GM18508 (cell line): Measurements from ENCODE around the gene GLO1.
"Not testable (repeated sequence)": the region's sequence is repeated elsewhere in the genome, so short reads cannot be mapped to it uniquely, and the experiment has no call there.

Experiments used
- ATAC-seq: cut with Tn5 transposase; IDR thresholded peaks from one replicate; pipeline ENCODE4 v1.9.1; 2021; ENCODE audit warnings: moderate number of reproducible peaks; ENCODE audit not compliant: insufficient read depth, unreplicated experiment

Gene GLO1

GRCh38 chr6:38708496-38708895, 5.6 kb upstream of the GLO1 start:
- ATAC-seq = no peak

- ATAC-seq = no peak
These were observed 3.0 kb upstream of the GLO1 start for GRCh38 chr6:38705924-38706323.

- ATAC-seq = no peak
These were observed 1.1 kb upstream of the GLO1 start for GRCh38 chr6:38703949-38704590.

- ATAC-seq = no peak
These were observed 1.4 kb downstream of the GLO1 start for GRCh38 chr6:38701551-38701950.

- ATAC-seq = not testable (repeated sequence)
These were observed 3.2 kb downstream of the GLO1 start for GRCh38 chr6:38699702-38700101.

- ATAC-seq = no peak
These were observed 5.1 kb downstream of the GLO1 start for GRCh38 chr6:38697846-38698245.

GRCh38 chr6:38696345-38696744, 6.6 kb downstream of the GLO1 start:
- ATAC-seq = no peak

- ATAC-seq = no peak
These were observed 7.0 kb downstream of the GLO1 start for GRCh38 chr6:38695933-38696332.

GRCh38 chr6:38695227-38695900, 7.6 kb downstream of the GLO1 start:
- no peak for ATAC-seq

- no peak for ATAC-seq
These were observed 14.3 kb downstream of the GLO1 start for GRCh38 chr6:38688579-38689087.

- no peak for ATAC-seq
These were observed 15.4 kb downstream of the GLO1 start for GRCh38 chr6:38687549-38687948.

GRCh38 chr6:38687043-38687353, 15.9 kb downstream of the GLO1 start:
- ATAC-seq = no peak

- ATAC-seq = no peak
These were observed 16.5 kb downstream of the GLO1 start for GRCh38 chr6:38686270-38687042.

- no peak for ATAC-seq
These were observed 18.0 kb downstream of the GLO1 start for GRCh38 chr6:38684904-38685303.

- no peak for ATAC-seq
These were observed 18.7 kb downstream of the GLO1 start for GRCh38 chr6:38684237-38684636.

GRCh38 chr6:38681850-38682249, 21.1 kb downstream of the GLO1 start:
- no peak for ATAC-seq

- ATAC-seq = no peak
These were observed 23.3 kb downstream of the GLO1 start for GRCh38 chr6:38679668-38680067.

GRCh38 chr6:38678178-38678760, 24.7 kb downstream of the GLO1 start:
- no peak for ATAC-seq

- ATAC-seq = no peak
These were observed 25.9 kb downstream of the GLO1 start for GRCh38 chr6:38676974-38677544.

- ATAC-seq = no peak
These were observed 26.5 kb downstream of the GLO1 start for GRCh38 chr6:38676236-38676973.
